HPDE6-E6E7 (cell line): ENCODE results near the gene UBE2C.

ENCODE experiments used
- DNase-seq: peaks from one replicate; pipeline ENCODE4 v3.0.0; 2011; ENCODE audit warnings: missing footprints; ENCODE audit errors: extremely low spot score

UBE2C gene

DNA sequence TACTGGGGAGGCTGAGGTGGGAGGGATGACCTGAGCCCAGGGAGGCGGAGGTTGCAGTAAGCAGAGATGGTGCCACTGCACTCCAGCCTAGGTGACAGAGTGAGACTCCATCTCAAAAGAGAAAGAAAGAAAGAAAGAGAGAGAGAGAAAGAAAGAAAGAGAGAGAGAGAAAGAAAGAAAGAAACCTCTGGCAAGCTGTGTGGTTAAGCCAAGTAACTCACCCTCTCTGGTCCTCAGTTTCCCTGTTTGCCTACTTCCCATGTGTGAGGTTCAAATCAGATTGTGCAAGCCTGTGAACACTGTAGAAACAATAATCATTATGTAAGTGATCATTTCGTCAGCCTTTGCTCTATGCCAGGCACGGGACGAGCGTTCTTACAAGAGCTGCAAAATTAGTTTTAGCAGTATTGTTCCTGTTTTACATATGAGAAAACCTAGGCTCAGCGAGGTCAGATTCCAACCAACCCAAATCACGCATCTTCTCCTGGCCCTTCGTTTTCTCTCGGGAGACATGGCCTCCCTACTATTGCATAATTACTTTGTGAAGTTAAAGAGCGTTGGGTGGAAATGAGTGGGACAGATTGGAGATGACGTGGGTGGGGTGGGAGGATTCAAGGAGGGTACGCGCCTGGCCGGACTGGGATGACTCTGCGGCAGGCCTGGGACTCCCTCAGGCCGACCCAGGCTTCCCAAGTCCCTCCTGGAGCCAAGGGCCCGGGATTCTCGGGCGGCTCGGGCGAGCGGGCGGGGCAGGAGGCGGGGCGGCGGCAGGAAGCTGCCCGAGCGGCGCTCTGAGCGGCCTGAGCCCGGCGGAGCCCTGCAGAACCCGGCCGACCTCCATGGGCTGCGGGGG lies 20.8 kb downstream of the UBE2C start, which contains the start of gene SNX21:
TSS of gene SNX21 (plus strand) at position 770 of the 853 bp plus-strand sequence. CDS start 121 bp downstream, outside the sequence.
- peak; percentile 90 for DNase-seq

DNA sequence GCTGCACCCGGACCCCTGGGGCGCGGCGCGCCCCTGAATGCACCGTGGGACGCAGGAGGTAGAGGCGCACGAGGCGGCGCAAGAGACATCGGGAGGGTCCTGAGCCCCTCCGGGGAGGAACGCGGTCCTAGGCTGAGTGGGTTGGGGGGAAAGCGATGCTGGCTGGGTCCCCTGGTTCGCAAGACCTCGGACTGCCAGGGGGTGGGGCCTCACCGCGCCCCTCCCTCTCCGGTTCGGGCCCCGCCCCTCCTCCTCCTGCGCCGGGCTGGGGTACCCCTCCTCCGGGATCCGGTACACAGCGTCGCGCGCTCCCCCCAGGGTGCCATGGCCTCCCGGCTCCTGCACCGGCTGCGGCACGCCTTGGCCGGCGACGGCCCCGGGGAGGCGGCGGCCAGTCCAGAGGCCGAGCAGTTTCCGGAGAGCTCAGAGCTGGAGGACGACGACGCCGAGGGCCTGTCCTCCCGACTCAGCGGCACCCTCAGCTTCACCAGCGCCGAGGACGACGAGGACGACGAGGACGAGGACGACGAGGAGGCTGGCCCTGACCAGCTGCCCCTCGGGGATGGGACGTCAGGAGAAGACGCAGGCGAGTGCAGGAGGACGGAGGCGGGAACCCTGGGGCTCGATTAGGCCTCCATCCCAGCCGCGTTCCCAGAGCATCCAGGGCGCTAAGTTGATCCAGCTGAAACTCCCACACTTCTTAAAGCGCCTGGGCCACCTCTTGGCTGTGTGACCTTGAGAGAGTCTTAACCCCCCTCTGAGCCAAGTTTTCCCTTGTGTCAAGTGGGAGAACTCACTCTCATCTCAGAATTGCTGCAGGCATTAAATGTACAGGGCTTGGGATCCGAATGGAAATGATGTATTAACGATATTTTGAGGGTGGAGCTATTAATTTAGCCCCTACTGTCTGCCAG lies 21.7 kb downstream of the UBE2C start:
- DNase-seq, result peak; percentile 89

GRCh38 chr20:45834797-45835161 lies 22.3 kb downstream of the UBE2C start:
- DNase-seq, result no peak

- no peak for DNase-seq
These were observed 22.9 kb downstream of the UBE2C start for GRCh38 chr20:45835329-45835765.

- no peak for DNase-seq
These were observed 23.4 kb downstream of the UBE2C start for GRCh38 chr20:45835825-45836224.

GRCh38 chr20:45836841-45837240 lies 24.4 kb downstream of the UBE2C start:
- no peak for DNase-seq

- DNase-seq, result no peak
These were observed 28.3 kb downstream of the UBE2C start for GRCh38 chr20:45840700-45841198.

DNA sequence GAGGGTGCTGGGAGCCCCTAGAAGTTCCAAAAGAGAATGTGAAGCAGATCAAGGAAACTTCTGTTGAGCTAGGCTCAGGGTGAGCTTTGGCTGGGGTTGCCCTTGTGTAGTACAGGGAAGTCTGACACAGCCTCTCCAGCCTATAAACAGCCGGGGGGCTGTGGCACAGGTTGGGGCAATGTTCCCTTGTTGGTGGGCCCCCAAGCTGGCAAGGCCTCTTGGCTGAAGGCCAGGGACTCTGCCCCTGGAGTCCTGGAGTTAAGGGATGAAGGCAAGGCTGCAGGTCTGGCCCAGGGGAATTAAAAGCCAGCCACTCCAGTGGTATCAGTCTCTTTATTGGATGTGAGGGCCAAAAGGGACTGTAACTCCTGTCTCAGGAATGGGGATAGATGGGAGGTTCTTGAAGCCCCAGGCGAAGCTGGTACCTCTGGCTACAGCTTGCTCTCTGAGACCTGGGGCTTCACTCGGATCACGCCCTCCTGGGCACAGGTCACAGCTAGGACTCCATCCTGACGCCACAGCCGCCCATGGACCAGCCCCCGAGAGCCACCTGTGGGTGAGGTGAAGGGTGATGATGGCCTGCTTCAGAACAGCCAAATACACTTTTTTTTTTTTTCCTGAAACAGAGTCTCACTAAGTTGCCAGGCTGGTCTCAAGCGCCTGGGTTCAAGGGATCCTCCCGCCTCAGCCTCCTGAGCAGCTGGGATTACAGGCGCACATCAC lies 29.1 kb downstream of the UBE2C start:
- DNase-seq, result no peak

DNA sequence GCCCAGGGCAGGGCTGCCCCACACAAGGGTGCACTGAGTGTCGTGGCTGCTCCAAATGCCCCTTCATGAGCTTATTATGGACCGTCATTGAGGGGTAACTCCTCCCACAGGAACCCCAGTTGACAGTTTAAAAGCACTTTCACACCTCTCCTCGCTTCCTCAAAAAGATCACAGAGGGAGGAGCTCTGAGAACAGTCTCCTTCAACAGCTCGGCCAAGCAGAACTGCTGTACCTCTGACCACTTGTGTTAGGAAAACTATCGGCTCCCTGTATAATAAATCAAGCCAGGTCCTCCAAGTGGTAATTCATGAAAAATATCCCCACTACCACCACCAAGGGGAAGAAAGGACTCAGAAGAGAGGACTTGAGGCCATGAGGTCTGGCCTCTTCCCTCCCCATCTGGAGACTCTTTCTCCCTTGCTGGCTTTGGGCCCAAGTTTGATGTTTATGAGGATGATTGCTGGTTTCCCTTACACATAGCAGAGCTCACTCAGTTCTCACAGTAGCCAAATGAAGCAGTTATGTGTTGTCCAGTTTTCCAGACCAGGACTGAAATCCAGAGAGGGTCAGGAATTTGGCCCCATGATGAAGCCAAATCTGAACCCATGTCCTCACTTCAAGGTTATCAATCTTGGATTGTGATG lies 29.8 kb downstream of the UBE2C start:
- no peak for DNase-seq

DNA sequence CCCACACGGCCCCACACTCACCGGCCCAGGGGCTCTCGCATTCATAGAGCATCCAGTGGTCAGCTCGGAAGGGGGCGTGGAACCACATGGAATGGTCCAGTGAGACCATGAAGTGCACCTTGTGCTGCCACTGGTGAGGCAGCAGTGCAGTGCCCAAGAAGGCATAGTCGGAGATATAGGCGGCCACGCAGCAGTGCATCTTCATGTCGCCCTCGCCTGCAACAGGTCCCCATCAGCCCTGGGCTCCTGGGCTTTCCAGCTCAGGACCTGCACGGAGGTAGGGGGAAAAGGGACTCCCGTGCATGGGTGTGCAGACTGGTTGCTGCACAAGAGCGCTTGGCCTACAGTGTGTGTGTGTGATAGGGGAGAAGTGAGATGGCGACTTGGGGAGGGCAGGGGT lies 31.1 kb downstream of the UBE2C start:
- no peak for DNase-seq

DNA sequence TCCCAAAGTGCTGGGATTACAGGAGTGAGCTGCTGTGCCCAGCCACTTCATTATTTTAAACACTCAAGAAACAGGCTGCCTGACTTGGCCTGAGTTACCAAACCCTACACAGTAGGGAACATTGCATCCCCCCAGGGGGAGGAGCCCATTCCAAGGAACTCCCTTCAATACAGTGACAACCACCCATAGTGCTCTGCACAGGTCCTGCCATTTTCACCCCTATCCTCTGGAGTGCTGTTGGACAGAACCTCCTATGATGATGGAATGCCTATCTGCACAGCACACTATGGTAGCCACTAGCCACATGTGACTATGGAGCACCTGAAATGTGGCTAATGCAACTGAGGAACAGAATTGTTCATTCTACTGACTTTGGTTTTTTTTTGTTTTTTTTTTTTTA lies 33.0 kb downstream of the UBE2C start:
- DNase-seq, result no peak

GRCh38 chr20:45848421-45848820 lies 36.0 kb downstream of the UBE2C start:
- no peak for DNase-seq

DNA sequence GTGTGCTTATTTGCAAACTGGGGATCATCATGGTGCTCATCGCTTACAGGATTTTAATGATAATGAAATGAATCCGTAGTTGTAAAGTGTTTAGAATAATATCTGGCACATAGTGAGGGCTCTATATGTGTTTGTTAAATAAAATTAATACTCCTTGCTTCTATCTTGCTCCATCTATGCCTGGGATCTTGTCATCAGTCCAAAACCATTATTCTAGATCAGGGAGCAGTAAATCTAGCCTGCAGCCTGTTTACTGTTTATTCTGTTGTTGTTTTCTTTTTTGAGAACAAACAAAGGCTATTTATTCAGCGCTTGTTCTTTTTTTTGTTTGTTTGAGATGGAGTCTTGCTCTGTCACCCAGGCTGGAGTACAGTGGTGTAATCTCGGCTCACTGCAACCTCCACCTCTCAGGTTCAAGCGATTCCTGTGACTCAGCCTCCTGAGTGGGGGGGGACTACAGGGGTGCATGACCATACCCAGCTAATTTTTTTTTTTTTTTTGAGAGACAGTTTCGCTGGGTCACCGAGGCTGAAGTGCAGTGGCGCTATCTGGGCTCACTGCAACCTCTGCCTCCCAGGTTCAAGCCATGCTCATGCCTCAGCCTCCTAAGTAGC lies 36.6 kb downstream of the UBE2C start:
- DNase-seq, result no peak

- no peak for DNase-seq
These were observed 37.8 kb downstream of the UBE2C start for GRCh38 chr20:45850238-45850637.

DNA sequence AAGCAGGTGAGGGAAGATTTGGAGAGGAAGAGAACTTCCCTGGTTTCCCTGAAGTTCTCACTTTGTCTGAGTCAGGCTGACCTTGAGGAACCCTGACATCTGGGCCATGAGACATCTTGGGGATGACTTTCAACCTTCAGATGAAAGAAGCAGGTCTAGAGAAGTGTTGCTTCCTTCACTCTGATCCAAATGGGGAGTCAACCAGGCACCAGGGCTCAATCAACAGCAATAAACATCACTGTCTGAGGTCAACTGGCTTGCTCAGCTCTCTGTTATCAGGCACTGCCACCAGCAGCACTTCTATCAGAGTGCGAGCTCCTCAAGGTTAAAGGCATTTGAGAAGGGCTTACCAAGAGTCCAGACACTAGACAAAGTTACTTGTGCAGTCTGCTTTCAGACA lies 38.5 kb downstream of the UBE2C start:
- no peak for DNase-seq

DNA sequence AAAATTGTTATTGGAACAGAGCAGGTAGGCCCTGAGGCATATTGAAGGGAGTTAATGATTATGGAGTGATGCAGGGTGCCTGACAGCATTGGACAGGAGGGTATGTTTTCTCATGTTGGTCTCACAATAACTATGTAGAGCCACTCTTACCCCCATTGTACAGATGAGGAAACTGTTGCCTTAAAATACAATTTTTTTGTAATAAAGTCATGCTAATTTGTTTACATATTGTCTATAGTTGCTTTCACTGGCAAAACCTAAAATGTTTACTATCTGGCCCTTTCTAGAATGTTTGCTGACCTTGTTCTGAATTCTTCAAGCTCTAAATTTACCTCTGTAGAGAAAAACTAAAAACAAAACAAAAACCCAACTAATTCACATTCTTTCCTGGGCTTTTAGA lies 39.1 kb downstream of the UBE2C start:
- DNase-seq, result no peak

GRCh38 chr20:45852326-45852725 lies 39.9 kb downstream of the UBE2C start:
- DNase-seq, result no peak

GRCh38 chr20:45853484-45853883 lies 41.0 kb downstream of the UBE2C start:
- DNase-seq, result no peak

- peak; percentile 100 for DNase-seq
These were observed 44.9 kb downstream of the UBE2C start, which contains the start of the genes ACOT8 and ZSWIM3 for GRCh38 chr20:45857114-45857881. TSS of gene ACOT8 (minus strand) at chr20:45857392. CDS start at chr20:45857315, 77 bp downstream. TSS of gene ZSWIM3 (plus strand) at chr20:45857614. CDS start at chr20:45857826, 212 bp downstream.

DNA sequence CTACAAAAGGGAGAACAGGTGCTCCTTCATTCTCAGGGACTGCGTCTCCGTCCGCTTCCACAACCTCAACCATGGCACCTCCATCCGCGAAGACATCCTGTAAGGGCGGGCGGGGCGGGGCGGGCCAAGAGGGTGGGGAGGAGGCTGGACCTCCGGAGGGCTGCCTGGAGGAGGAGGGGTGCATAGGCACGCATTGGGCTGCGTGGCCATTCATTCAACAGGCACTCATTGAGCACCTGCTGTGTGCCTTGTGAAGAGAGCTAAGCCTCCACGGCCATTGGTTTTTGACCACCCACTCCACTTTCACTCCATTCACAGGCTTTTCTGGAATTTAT lies 45.4 kb downstream of the UBE2C start:
- no peak for DNase-seq
